Right lung (tissue), 5 donors: Measurements from ENCODE around the gene RENBP. TPM values are rescaled to one million over a fixed set of nuclear protein-coding genes. Genes with fewer than 3 reads are reported as not detected.

Experiments used
- DNase-seq, 2 donors: peaks; one replicate each; pipeline ENCODE4 v3.0.0-alpha.2; 2013
- polyA plus RNA-seq, 5 donors: library from polyadenylated mRNA; unstranded; fragments of 120-200 nt; gene quantifications; one replicate each; pipeline versions ENCODE4 v1.2.1 to v1.2.3, GENCODE V29; 2013; ENCODE audit warnings: inconsistent platforms in 1 of 5, low replicate concordance in 1 of 5; ENCODE audit not compliant: insufficient read length in 5 of 5, insufficient read depth in 1 of 5

RENBP gene
- polyA plus RNA-seq, 5 donors: 4.1 to 7.8 (median 6.3) TPM

- DNase-seq: no peak
Observed at GRCh38 chrX:153900831-153901752, 43.4 kb downstream of the RENBP start.

GRCh38 chrX:153897899-153898298 is 46.5 kb downstream of the RENBP start:
- no peak for DNase-seq

GRCh38 chrX:153889123-153889522 is 55.3 kb downstream of the RENBP start:
- no peak for DNase-seq

GRCh38 chrX:153888344-153888743 is 56.1 kb downstream of the RENBP start:
- no peak for DNase-seq

GRCh38 chrX:153887385-153887784 is 57.1 kb downstream of the RENBP start:
- no peak for DNase-seq

- DNase-seq: no peak
Observed at GRCh38 chrX:153886915-153887314, 57.5 kb downstream of the RENBP start.

- DNase-seq: no peak
Observed at GRCh38 chrX:153885968-153886903, 58.2 kb downstream of the RENBP start, which contains the start of gene L1CAM. TSS of gene L1CAM (minus strand) at chrX:153886173. CDS start at chrX:153875836, 10,337 bp downstream.

Other genes starting within 250 kb of the RENBP start
- gene BCAP31, start 220.3 kb downstream of the RENBP start, polyA plus RNA-seq: 100 to 1,000 TPM; 119 to 161 (median 139) TPM
- gene ABCD1, start 219.8 kb downstream of the RENBP start, polyA plus RNA-seq: 10 to 100 TPM in 1 of 5 donors, 1 to 10 TPM in 4; 5.7 to 11.7 (median 7.2) TPM
- 1 to 10 TPM; 2.1 to 4.1 (median 3.7) TPM for gene PLXNB3, start 180.4 kb downstream of the RENBP start, polyA plus RNA-seq
- 10 to 100 TPM in 1 of 5 donors, 1 to 10 TPM in 3, under 1 TPM in 1; 0.63 to 14.2 (median 1.4) TPM for gene SRPK3, start 163.6 kb downstream of the RENBP start, polyA plus RNA-seq
- 10 to 100 TPM; 48.9 to 75.0 (median 52.7) TPM for gene IDH3G, start 150.3 kb downstream of the RENBP start, polyA plus RNA-seq
- gene SSR4, start 150.0 kb downstream of the RENBP start, polyA plus RNA-seq: 100 to 1,000 TPM; 152 to 222 (median 163) TPM
- gene PDZD4, start 114.1 kb downstream of the RENBP start, polyA plus RNA-seq: 10 to 100 TPM in 3 of 5 donors, 1 to 10 TPM in 2; 8.5 to 13.9 (median 10.4) TPM
- gene L1CAM, start 58.5 kb downstream of the RENBP start, polyA plus RNA-seq: under 1 TPM; 0.13 to 0.44 (median 0.20) TPM
- gene AVPR2, start 40.0 kb downstream of the RENBP start, polyA plus RNA-seq: 1 to 10 TPM in 1 of 5 donors, under 1 TPM in 4; 0.58 to 1.3 (median 0.73) TPM
- gene ARHGAP4, start 18.4 kb downstream of the RENBP start, polyA plus RNA-seq: 10 to 100 TPM; 17.1 to 29.6 (median 25.4) TPM
- 10 to 100 TPM; 48.0 to 85.6 (median 53.5) TPM for gene NAA10, start 9.6 kb downstream of the RENBP start, polyA plus RNA-seq
- gene HCFC1, start 27.2 kb upstream of the RENBP start, polyA plus RNA-seq: 10 to 100 TPM; 26.7 to 48.5 (median 31.9) TPM
- 1 to 10 TPM; 4.6 to 6.8 (median 6.4) TPM for gene TMEM187, start 28.1 kb upstream of the RENBP start, polyA plus RNA-seq
- gene IRAK1, start 75.3 kb upstream of the RENBP start, polyA plus RNA-seq: 10 to 100 TPM; 41.6 to 74.9 (median 48.0) TPM
- gene MECP2, start 153.1 kb upstream of the RENBP start, polyA plus RNA-seq: 10 to 100 TPM; 24.2 to 32.5 (median 32.3) TPM
- gene OPN1LW, start 199.6 kb upstream of the RENBP start, polyA plus RNA-seq: not detected
- not detected for gene OPN1MW, start 238.0 kb upstream of the RENBP start, polyA plus RNA-seq